GM23338 (cell line): ENCODE results near the gene CABYR.

Experiments
- CREB1 ChIP-seq: fragments of 250-450 bp; sonication (Bioruptor Pico); IDR thresholded peaks from 2 replicates; pipeline ENCODE4 v1.5.0; 2020; ENCODE audit warnings: low read depth, mild to moderate bottlenecking, moderate library complexity
- EZH2 ChIP-seq: fragments of 200-600 bp; sonication (generic); IDR thresholded peaks from one replicate; pipeline ENCODE4 v1.8.0; 2017; ENCODE audit warnings: antibody characterized with exemption, mild to moderate bottlenecking, low read depth; ENCODE audit not compliant: unreplicated experiment
- EZH2phosphoT487 ChIP-seq: fragments of 200-600 bp; sonication (generic); IDR thresholded peaks from one replicate; pipeline ENCODE4 v1.8.1; 2018; ENCODE audit warnings: antibody characterized with exemption; ENCODE audit not compliant: unreplicated experiment
- JUNB ChIP-seq: IDR thresholded peaks from one replicate; pipeline ENCODE4 v1.6.1; 2016; ENCODE audit warnings: antibody characterized with exemption; ENCODE audit not compliant: unreplicated experiment
- NANOG ChIP-seq: IDR thresholded peaks from 2 replicates; pipeline ENCODE4 v1.6.1; 2016; ENCODE audit warnings: antibody characterized with exemption, borderline replicate concordance
- POLR2AphosphoS5 ChIP-seq: IDR thresholded peaks from 2 replicates; pipeline ENCODE4 v1.6.1; 2016; ENCODE audit warnings: antibody characterized with exemption, low read depth
- STAT1 ChIP-seq: IDR thresholded peaks from one replicate; pipeline ENCODE4 v1.6.1; 2016; ENCODE audit warnings: antibody characterized with exemption; ENCODE audit not compliant: unreplicated experiment
- ZNF114 ChIP-seq: fragments of 250-450 bp; sonication (Bioruptor Pico); IDR thresholded peaks from 2 replicates; pipeline ENCODE4 v1.5.0; 2020; ENCODE audit warnings: mild to moderate bottlenecking, moderate library complexity
- ZNF331 ChIP-seq: fragments of 250-450 bp; sonication (Bioruptor Pico); IDR thresholded peaks from 2 replicates; pipeline ENCODE4 v1.5.0; 2020; ENCODE audit warnings: low read depth, mild to moderate bottlenecking, moderate library complexity
- TF ChIP-seq, protein P1 (sequence below), 2 experiments: fragments of 200-600 bp in 1 of 2; sonication (generic) in 1 of 2; conservative IDR thresholded peaks; 2 replicates each; pipeline versions ENCODE4 v1.5.1 to v1.6.1; 2016 to 2017; ENCODE audit warnings: antibody characterized with exemption in 2 of 2, low read depth in 2 of 2, mild to moderate bottlenecking in 2 of 2, moderate library complexity in 1 of 2
- TF ChIP-seq, protein P2 (sequence below): IDR thresholded peaks from one replicate; pipeline ENCODE4 v1.6.1; 2018; ENCODE audit warnings: antibody characterized with exemption; ENCODE audit not compliant: unreplicated experiment
- TF ChIP-seq, protein P3 (sequence below): IDR thresholded peaks from 2 replicates; pipeline ENCODE4 v1.6.1; 2016; ENCODE audit warnings: antibody characterized with exemption
- TF ChIP-seq, protein P4 (sequence below): fragments of 250-450 bp; sonication (Bioruptor Pico); IDR thresholded peaks from 2 replicates; pipeline ENCODE4 v1.5.0; 2020; ENCODE audit warnings: mild to moderate bottlenecking, moderate library complexity

DNA sequence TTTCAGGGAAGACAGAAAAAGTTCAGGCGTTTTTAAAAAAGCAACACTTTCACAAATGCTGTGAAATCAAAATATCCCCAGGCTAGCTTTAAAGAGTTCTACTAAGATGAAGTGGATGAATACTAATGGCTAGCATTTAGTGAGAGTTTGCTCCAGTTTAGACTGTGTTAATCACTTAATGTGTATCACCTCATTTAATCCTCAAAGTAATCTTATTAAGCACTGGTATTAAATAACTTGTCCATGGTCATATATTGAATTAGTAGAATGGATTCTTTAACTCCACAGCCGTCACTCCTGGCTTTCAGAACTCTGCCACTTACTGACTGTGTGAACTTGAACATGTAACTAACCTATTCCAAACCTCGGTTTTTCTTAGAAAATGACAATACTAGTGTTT lies 66.0 kb downstream of the CABYR start:
- TF ChIP-seq, protein P1, sequence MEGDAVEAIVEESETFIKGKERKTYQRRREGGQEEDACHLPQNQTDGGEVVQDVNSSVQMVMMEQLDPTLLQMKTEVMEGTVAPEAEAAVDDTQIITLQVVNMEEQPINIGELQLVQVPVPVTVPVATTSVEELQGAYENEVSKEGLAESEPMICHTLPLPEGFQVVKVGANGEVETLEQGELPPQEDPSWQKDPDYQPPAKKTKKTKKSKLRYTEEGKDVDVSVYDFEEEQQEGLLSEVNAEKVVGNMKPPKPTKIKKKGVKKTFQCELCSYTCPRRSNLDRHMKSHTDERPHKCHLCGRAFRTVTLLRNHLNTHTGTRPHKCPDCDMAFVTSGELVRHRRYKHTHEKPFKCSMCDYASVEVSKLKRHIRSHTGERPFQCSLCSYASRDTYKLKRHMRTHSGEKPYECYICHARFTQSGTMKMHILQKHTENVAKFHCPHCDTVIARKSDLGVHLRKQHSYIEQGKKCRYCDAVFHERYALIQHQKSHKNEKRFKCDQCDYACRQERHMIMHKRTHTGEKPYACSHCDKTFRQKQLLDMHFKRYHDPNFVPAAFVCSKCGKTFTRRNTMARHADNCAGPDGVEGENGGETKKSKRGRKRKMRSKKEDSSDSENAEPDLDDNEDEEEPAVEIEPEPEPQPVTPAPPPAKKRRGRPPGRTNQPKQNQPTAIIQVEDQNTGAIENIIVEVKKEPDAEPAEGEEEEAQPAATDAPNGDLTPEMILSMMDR (conservative IDR thresholded peaks at IDR 0.05; ENCODE audit: low read depth in 2 of 2), result no peak
- TF ChIP-seq EZH2 (no peak), POLR2AphosphoS5 (no peak), ZNF331 (CRISPR knock-in tag) (no peak), EZH2phosphoT487 (no peak), JUNB (no peak), CREB1 (CRISPR knock-in tag) (no peak), ZNF114 (CRISPR knock-in tag) (no peak), STAT1 (no peak), NANOG (no peak)
- TF ChIP-seq, protein P2, sequence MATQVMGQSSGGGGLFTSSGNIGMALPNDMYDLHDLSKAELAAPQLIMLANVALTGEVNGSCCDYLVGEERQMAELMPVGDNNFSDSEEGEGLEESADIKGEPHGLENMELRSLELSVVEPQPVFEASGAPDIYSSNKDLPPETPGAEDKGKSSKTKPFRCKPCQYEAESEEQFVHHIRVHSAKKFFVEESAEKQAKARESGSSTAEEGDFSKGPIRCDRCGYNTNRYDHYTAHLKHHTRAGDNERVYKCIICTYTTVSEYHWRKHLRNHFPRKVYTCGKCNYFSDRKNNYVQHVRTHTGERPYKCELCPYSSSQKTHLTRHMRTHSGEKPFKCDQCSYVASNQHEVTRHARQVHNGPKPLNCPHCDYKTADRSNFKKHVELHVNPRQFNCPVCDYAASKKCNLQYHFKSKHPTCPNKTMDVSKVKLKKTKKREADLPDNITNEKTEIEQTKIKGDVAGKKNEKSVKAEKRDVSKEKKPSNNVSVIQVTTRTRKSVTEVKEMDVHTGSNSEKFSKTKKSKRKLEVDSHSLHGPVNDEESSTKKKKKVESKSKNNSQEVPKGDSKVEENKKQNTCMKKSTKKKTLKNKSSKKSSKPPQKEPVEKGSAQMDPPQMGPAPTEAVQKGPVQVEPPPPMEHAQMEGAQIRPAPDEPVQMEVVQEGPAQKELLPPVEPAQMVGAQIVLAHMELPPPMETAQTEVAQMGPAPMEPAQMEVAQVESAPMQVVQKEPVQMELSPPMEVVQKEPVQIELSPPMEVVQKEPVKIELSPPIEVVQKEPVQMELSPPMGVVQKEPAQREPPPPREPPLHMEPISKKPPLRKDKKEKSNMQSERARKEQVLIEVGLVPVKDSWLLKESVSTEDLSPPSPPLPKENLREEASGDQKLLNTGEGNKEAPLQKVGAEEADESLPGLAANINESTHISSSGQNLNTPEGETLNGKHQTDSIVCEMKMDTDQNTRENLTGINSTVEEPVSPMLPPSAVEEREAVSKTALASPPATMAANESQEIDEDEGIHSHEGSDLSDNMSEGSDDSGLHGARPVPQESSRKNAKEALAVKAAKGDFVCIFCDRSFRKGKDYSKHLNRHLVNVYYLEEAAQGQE, result no peak
- TF ChIP-seq, protein P3, sequence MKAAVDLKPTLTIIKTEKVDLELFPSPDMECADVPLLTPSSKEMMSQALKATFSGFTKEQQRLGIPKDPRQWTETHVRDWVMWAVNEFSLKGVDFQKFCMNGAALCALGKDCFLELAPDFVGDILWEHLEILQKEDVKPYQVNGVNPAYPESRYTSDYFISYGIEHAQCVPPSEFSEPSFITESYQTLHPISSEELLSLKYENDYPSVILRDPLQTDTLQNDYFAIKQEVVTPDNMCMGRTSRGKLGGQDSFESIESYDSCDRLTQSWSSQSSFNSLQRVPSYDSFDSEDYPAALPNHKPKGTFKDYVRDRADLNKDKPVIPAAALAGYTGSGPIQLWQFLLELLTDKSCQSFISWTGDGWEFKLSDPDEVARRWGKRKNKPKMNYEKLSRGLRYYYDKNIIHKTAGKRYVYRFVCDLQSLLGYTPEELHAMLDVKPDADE, result no peak
- TF ChIP-seq, protein P4, sequence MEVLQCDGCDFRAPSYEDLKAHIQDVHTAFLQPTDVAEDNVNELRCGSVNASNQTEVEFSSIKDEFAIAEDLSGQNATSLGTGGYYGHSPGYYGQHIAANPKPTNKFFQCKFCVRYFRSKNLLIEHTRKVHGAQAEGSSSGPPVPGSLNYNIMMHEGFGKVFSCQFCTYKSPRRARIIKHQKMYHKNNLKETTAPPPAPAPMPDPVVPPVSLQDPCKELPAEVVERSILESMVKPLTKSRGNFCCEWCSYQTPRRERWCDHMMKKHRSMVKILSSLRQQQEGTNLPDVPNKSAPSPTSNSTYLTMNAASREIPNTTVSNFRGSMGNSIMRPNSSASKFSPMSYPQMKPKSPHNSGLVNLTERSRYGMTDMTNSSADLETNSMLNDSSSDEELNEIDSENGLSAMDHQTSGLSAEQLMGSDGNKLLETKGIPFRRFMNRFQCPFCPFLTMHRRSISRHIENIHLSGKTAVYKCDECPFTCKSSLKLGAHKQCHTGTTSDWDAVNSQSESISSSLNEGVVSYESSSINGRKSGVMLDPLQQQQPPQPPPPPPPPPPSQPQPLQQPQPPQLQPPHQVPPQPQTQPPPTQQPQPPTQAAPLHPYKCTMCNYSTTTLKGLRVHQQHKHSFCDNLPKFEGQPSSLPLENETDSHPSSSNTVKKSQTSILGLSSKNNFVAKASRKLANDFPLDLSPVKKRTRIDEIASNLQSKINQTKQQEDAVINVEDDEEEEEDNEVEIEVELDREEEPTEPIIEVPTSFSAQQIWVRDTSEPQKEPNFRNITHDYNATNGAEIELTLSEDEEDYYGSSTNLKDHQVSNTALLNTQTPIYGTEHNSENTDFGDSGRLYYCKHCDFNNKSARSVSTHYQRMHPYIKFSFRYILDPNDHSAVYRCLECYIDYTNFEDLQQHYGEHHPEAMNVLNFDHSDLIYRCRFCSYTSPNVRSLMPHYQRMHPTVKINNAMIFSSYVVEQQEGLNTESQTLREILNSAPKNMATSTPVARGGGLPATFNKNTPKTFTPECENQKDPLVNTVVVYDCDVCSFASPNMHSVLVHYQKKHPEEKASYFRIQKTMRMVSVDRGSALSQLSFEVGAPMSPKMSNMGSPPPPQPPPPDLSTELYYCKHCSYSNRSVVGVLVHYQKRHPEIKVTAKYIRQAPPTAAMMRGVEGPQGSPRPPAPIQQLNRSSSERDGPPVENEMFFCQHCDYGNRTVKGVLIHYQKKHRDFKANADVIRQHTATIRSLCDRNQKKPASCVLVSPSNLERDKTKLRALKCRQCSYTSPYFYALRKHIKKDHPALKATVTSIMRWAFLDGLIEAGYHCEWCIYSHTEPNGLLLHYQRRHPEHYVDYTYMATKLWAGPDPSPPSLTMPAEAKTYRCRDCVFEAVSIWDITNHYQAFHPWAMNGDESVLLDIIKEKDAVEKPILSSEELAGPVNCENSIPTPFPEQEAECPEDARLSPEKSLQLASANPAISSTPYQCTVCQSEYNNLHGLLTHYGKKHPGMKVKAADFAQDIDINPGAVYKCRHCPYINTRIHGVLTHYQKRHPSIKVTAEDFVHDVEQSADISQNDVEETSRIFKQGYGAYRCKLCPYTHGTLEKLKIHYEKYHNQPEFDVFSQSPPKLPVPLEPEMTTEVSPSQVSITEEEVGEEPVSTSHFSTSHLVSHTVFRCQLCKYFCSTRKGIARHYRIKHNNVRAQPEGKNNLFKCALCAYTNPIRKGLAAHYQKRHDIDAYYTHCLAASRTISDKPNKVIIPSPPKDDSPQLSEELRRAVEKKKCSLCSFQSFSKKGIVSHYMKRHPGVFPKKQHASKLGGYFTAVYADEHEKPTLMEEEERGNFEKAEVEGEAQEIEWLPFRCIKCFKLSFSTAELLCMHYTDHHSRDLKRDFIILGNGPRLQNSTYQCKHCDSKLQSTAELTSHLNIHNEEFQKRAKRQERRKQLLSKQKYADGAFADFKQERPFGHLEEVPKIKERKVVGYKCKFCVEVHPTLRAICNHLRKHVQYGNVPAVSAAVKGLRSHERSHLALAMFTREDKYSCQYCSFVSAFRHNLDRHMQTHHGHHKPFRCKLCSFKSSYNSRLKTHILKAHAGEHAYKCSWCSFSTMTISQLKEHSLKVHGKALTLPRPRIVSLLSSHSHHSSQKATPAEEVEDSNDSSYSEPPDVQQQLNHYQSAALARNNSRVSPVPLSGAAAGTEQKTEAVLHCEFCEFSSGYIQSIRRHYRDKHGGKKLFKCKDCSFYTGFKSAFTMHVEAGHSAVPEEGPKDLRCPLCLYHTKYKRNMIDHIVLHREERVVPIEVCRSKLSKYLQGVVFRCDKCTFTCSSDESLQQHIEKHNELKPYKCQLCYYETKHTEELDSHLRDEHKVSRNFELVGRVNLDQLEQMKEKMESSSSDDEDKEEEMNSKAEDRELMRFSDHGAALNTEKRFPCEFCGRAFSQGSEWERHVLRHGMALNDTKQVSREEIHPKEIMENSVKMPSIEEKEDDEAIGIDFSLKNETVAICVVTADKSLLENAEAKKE (CRISPR knock-in tag), result no peak
